Right lobe of liver (tissue), 4 donors: ENCODE measurements around the gene FKBP7.

Experiments used
- POLR2A ChIP-seq: fragments of 450-650 bp; IDR thresholded peaks from one replicate; pipeline ENCODE4 v1.6.1; 2017; ENCODE audit warnings: antibody characterized with exemption, mild to moderate bottlenecking
- TF ChIP-seq, protein P1 (sequence below), 4 donors: fragments of 200-600 bp in 3 of 4; fragments of 450-650 bp in 1 of 4; IDR thresholded peaks; one replicate each; pipeline versions ENCODE4 v1.5.1 to v1.8.0; 2016 to 2022; ENCODE audit warnings: antibody characterized with exemption in 4 of 4, mild to moderate bottlenecking in 2 of 4
- donor health status: DM: no; HTN: no; CAD: no.
- donor health status: DM: no; HTN: no; CAD: no.
- donor health status: DM: no; HTN: yes; CAD: no.

DNA sequence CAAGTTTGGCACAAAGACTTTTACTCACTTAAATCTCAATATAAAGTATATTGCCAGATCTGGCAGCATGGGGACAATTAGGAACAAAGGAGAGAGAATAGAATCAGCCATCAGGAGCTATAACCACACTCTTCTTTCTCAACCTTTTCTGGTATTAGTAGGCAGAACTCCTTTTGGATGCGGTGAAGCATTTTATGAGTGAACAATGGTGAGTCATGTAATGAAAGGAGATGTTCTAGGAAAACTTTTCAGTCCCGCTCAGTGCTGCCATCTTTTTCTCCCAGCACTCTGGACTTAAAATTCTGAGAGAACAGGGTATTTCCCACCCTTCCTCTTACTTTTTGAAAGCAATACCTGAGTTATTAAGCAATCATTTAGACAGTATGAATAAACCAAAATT is 34.1 kb upstream of the FKBP7 start:
- TF ChIP-seq, protein P1, sequence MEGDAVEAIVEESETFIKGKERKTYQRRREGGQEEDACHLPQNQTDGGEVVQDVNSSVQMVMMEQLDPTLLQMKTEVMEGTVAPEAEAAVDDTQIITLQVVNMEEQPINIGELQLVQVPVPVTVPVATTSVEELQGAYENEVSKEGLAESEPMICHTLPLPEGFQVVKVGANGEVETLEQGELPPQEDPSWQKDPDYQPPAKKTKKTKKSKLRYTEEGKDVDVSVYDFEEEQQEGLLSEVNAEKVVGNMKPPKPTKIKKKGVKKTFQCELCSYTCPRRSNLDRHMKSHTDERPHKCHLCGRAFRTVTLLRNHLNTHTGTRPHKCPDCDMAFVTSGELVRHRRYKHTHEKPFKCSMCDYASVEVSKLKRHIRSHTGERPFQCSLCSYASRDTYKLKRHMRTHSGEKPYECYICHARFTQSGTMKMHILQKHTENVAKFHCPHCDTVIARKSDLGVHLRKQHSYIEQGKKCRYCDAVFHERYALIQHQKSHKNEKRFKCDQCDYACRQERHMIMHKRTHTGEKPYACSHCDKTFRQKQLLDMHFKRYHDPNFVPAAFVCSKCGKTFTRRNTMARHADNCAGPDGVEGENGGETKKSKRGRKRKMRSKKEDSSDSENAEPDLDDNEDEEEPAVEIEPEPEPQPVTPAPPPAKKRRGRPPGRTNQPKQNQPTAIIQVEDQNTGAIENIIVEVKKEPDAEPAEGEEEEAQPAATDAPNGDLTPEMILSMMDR (IDR thresholded peaks at IDR 0.05) = no peak
- TF ChIP-seq POLR2A = no peak
